K562 (cell line): ENCODE data around the gene ANO1. TPM values are rescaled to one million over a fixed set of nuclear protein-coding genes. Genes with fewer than 3 reads are reported as not detected.
A peak's percentile ranks its signal among the peaks of the same experiment; 100 is the strongest.

Experiments used
- ATF4 ChIP-seq: fragments of 450-650 bp; formaldehyde crosslinking; IDR thresholded peaks from 2 replicates; pipeline ENCODE4 v1.4.0; 2022; ENCODE audit warnings: mild to moderate bottlenecking, moderate library complexity
- DPF2 ChIP-seq: fragments of 450-650 bp; IDR thresholded peaks from 2 replicates; pipeline ENCODE4 v1.6.1; 2016
- GMEB1 ChIP-seq: fragments of 250-450 bp; sonication (Bioruptor Pico); IDR thresholded peaks from 2 replicates; pipeline ENCODE4 v1.4.0; 2020; ENCODE audit warnings: mild to moderate bottlenecking
- KAT8 ChIP-seq: fragments of 450-650 bp; IDR thresholded peaks from 2 replicates; pipeline ENCODE4 v1.6.1; 2016; ENCODE audit warnings: low read depth, mild to moderate bottlenecking
- L3MBTL2 ChIP-seq: fragments of 450-650 bp; IDR thresholded peaks from 2 replicates; pipeline ENCODE4 v1.6.1; 2016; ENCODE audit warnings: mild to moderate bottlenecking, moderate library complexity
- PCBP2 ChIP-seq: fragments of 200-400 bp; formaldehyde crosslinking; IDR thresholded peaks from 2 replicates; pipeline ENCODE4 v1.6.1; 2018; ENCODE audit warnings: low read length, low read depth, mild to moderate bottlenecking, moderate library complexity; ENCODE audit not compliant: poor library complexity, severe bottlenecking
- POLR3G ChIP-seq: IDR thresholded peaks from 2 replicates; pipeline ENCODE4 v1.6.1; 2011; ENCODE audit not compliant: insufficient read length, insufficient replicate concordance; ENCODE audit errors: extremely low read depth
- PTTG1 ChIP-seq: fragments of 450-650 bp; IDR thresholded peaks from 2 replicates; pipeline ENCODE4 v1.6.1; 2016; ENCODE audit warnings: low read depth, mild to moderate bottlenecking, missing genetic modification characterization, missing compliant biosample characterization
- RBM17 ChIP-seq: fragments of 200-400 bp; formaldehyde crosslinking; IDR thresholded peaks from 2 replicates; pipeline ENCODE4 v1.6.1; 2017; ENCODE audit warnings: low read depth, mild to moderate bottlenecking, low read length, borderline replicate concordance
- RFX7 ChIP-seq: fragments of 250-450 bp; sonication (Bioruptor Pico); IDR thresholded peaks from 2 replicates; pipeline ENCODE4 v1.5.1; 2021; ENCODE audit warnings: mild to moderate bottlenecking
- RUNX1 ChIP-seq: sonication (generic); IDR thresholded peaks from 2 replicates; pipeline ENCODE4 v1.6.1; 2016; ENCODE audit warnings: antibody characterized with exemption, low read depth
- SUPT5H ChIP-seq: fragments of 450-650 bp; IDR thresholded peaks from 2 replicates; pipeline ENCODE4 v1.6.1; 2016
- TAF1 ChIP-seq: IDR thresholded peaks from 2 replicates; pipeline ENCODE4 v1.6.1; 2011; ENCODE audit warnings: mild to moderate bottlenecking, low read length, moderate library complexity; ENCODE audit not compliant: insufficient read depth, control insufficient read depth, severe bottlenecking; ENCODE audit errors: extremely low read depth
- XRCC4 ChIP-seq: IDR thresholded peaks from one replicate; pipeline ENCODE4 v1.6.1; 2011; ENCODE audit not compliant: insufficient read depth, insufficient read length; ENCODE audit errors: extremely low read depth
- ZBTB33 ChIP-seq: sonication (generic); formaldehyde crosslinking; IDR thresholded peaks from 2 replicates; pipeline ENCODE4 v1.8.1; 2023; ENCODE audit warnings: mild to moderate bottlenecking, missing genetic modification reagents
- ZBTB49 ChIP-seq: sonication (generic); formaldehyde crosslinking; IDR thresholded peaks from 2 replicates; pipeline ENCODE4 v1.8.0; 2022; ENCODE audit warnings: missing genetic modification reagents, mild to moderate bottlenecking, borderline replicate concordance
- ZNF165 ChIP-seq: fragments of 250-450 bp; sonication (Bioruptor Pico); IDR thresholded peaks from 2 replicates; pipeline ENCODE4 v1.4.0; 2020; ENCODE audit warnings: borderline replicate concordance
- ZNF280A ChIP-seq: fragments of 450-650 bp; IDR thresholded peaks from 2 replicates; pipeline ENCODE4 v1.6.1; 2018; ENCODE audit warnings: mild to moderate bottlenecking, low read depth; ENCODE audit not compliant: partially characterized antibody
- ZNF780A ChIP-seq: fragments of 250-450 bp; sonication (Bioruptor Pico); IDR thresholded peaks from 2 replicates; pipeline ENCODE4 v1.5.0; 2021; ENCODE audit warnings: mild to moderate bottlenecking
- polyA plus RNA-seq, 8 experiments: library from polyadenylated mRNA; depleted of rRNA in 4 of 8; stranded (reverse) in 5 of 8; unstranded in 3 of 8; fragments of >200 nt; fragmentation: Nextera tagmentation in 2 of 8; fragmentation: Illumina TruSeq in 1 of 8; extraction: Ambion mirVana in 2 of 8; extraction: Trizol in 1 of 8; gene quantifications; 2 replicates each; pipeline versions ENCODE4 v1.2.1 to v1.2.3, GENCODE V29; 2011 to 2014; ENCODE audit warnings: inconsistent platforms in 1 of 8, missing spikeins in 1 of 8
- total RNA-seq, 7 experiments: library from RNA; depleted of rRNA in 6 of 7; stranded (reverse); fragments of >200 nt in 6 of 7; fragmentation: Illumina TruSeq in 2 of 7; extraction: Trizol in 2 of 7; gene quantifications; 2 replicates each; pipeline versions ENCODE4 v1.2.1 to v1.2.3, GENCODE V29; 2011 to 2021; ENCODE audit warnings: low replicate concordance in 1 of 7

ANO1 gene
- total and polyA plus RNA-seq, 9 of the 15 experiments (the other 6 are each of a cell fraction or from before 2014, with no cell fraction given): not detected

GRCh38 chr11:70202920-70203750 is 125.0 kb downstream of the ANO1 start, which contains the start of gene FADD (continued):
- no peak for TF ChIP-seq ZNF280A
- peak; percentile 40 for TF ChIP-seq ZBTB33 (CRISPR knock-in tag)
- TF ChIP-seq RUNX1: no peak
- TF ChIP-seq POLR3G: no peak
- TF ChIP-seq L3MBTL2: peak; percentile 68; the same call in 1 of the 2 replicates
- no peak for TF ChIP-seq ZNF780A (CRISPR knock-in tag)
- no peak for TF ChIP-seq RBM17
- TF ChIP-seq SUPT5H: peak; percentile 84
- TF ChIP-seq ZBTB49 (CRISPR knock-in tag): no peak
- no peak for TF ChIP-seq XRCC4
- no peak for TF ChIP-seq ZNF165
- no peak for TF ChIP-seq DPF2
- peak; percentile 88 for TF ChIP-seq TAF1
- no peak for TF ChIP-seq PCBP2
- peak; percentile 69; the same call in 1 of the 2 replicates for TF ChIP-seq GMEB1 (CRISPR knock-in tag)
- no peak for TF ChIP-seq RFX7 (CRISPR knock-in tag)
- TF ChIP-seq PTTG1 (tag): no peak
- TF ChIP-seq KAT8: no peak
- no peak for TF ChIP-seq ATF4 (CRISPR knock-in tag)
